T-helper 17 cell (primary cell): ENCODE measurements around the gene CAMSAP2. TPM values are rescaled to one million over a fixed set of nuclear protein-coding genes. Genes with fewer than 3 reads are reported as not detected.
"Not testable (repeated sequence)": the region's sequence is repeated elsewhere in the genome, so short reads cannot be mapped to it uniquely, and the experiment has no call there.

Experiments
- ATAC-seq: fragments of 150-1000 bp; cut with Tn5 transposase; 2 replicates; pipeline ENCODE4 v1.10.0; 2021; ENCODE audit warnings: mild to moderate bottlenecking, moderate library complexity
- DNase-seq, 3 donors: peaks; one replicate each; pipeline versions ENCODE4 v3.0.0 to v3.0.0-alpha.2; 2020 to 2021
- H3K9me3 ChIP-seq: one replicate; pipeline ENCODE4 v1.7.0; 2013; ENCODE audit warnings: low read length, mild to moderate bottlenecking; ENCODE audit not compliant: control insufficient read depth, poor library complexity, severe bottlenecking
- H3K27ac Mint-ChIP-seq: one replicate; pipeline ENCODE4 v1.8.0; 2022; ENCODE audit warnings: mild to moderate bottlenecking, moderate library complexity, mixed read lengths
- H3K27me3 Mint-ChIP-seq: one replicate; pipeline ENCODE4 v1.8.0; 2022; ENCODE audit warnings: mixed read lengths
- H3K36me3 Mint-ChIP-seq: one replicate; pipeline ENCODE4 v1.8.0; 2022; ENCODE audit warnings: low read depth, mixed read lengths
- H3K4me1 Mint-ChIP-seq: one replicate; pipeline ENCODE4 v1.8.0; 2022; ENCODE audit warnings: mild to moderate bottlenecking, mixed read lengths
- H3K4me3 Mint-ChIP-seq: one replicate; pipeline ENCODE4 v1.8.0; 2022; ENCODE audit warnings: mild to moderate bottlenecking, moderate library complexity, mixed read lengths
- total RNA-seq, 4 donors: library from RNA in 2 of 4; stranded (reverse) in 2 of 4; gene quantifications; one replicate each; pipeline ENCODE4 v1.2.3 and lab custom pipeline; 2022 to 2026

Gene CAMSAP2
- total RNA-seq, 2 donors from 2014 or later = 2.8 to 3.1 TPM

- DNase-seq (no peak), ATAC-seq (no peak)
- H3K27me3 Mint-ChIP-seq = no peaks in the 10 kb centered on the region
- H3K36me3 Mint-ChIP-seq = peaks cover 4% of the 10 kb centered on the region
- H3K4me3 Mint-ChIP-seq = no peak overlapping the region
- H3K4me1 Mint-ChIP-seq = no peaks in the 10 kb centered on the region
- no peak overlapping the region for H3K27ac Mint-ChIP-seq
- no peaks in the 10 kb centered on the region for H3K9me3 ChIP-seq
These were observed 70.2 kb downstream of the CAMSAP2 start for GRCh38 chr1:200808846-200809245.

DNA sequence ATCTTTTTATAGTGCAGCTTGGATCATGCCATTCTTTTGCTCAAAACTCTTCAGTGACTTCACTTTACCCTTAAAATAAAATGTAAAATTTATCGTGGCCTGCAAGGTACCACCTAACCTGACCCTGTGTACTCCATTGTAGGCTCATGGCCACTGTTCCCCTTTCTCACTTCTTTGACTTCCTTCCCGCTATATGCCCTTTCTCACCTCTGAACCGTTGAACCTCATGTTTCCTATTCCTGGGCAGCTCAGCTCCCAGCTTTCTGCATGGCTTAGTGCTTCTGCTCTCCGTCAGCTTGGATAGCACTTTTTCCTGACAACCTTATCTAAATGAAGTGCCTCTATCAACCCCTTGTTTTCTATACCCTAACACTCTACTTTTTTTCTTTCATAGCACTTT, 73.0 kb downstream of the CAMSAP2 start:
- no peaks in the 10 kb centered on the region for H3K27me3 Mint-ChIP-seq
- H3K36me3 Mint-ChIP-seq = peaks cover 4% of the 10 kb centered on the region
- ATAC-seq (no peak), DNase-seq (no peak)
- no peaks in the 10 kb centered on the region for H3K4me1 Mint-ChIP-seq
- no peaks in the 10 kb centered on the region for H3K9me3 ChIP-seq
- no peak overlapping the region for H3K27ac Mint-ChIP-seq
- no peak overlapping the region for H3K4me3 Mint-ChIP-seq

DNA sequence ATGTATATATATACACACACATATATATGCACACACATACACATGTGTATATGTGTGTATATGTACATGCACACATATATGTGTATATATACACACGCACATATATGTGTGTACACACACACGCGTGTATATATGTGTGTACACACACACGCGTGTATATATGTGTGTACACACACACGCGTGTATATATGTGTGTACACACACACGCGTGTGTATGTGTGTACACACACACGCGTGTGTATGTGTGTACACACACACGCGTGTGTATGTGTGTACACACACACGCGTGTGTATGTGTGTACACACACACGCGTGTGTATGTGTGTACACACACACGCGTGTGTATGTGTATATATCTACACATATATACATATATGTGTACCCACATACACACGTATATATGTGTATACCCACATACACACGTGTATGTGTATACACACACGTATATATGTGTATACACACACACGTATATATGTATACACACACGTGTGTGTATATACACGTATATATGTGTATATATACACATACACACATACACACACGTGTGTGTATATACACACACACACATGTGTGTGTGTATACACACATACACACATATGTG, 78.0 kb downstream of the CAMSAP2 start:
- not testable (repeated sequence) for H3K9me3 ChIP-seq

GRCh38 chr1:200818248-200818647, 79.6 kb downstream of the CAMSAP2 start:
- Mint-ChIP-seq H3K27me3 (no peaks in the 10 kb centered on the region), H3K36me3 (peaks cover 2% of the 10 kb centered on the region), H3K4me3 (no peak overlapping the region), H3K27ac (no peak overlapping the region), H3K4me1 (peaks cover 2% of the 10 kb centered on the region)
- no peak for ATAC-seq
- H3K9me3 ChIP-seq = no peaks in the 10 kb centered on the region
- DNase-seq = no peak

More for the DNA sequence above, 78.0 kb downstream of the CAMSAP2 start:
- not testable (repeated sequence) for DNase-seq, H3K27ac Mint-ChIP-seq, H3K4me1 Mint-ChIP-seq, ATAC-seq, H3K27me3 Mint-ChIP-seq, H3K36me3 Mint-ChIP-seq, H3K4me3 Mint-ChIP-seq

- no peak overlapping the region for H3K4me3 Mint-ChIP-seq
- peaks cover 5% of the 10 kb centered on the region for H3K27me3 Mint-ChIP-seq
- H3K9me3 ChIP-seq = no peaks in the 10 kb centered on the region
- peaks cover 4% of the 10 kb centered on the region for H3K4me1 Mint-ChIP-seq
- no peak for DNase-seq
- no peak overlapping the region for H3K27ac Mint-ChIP-seq
- ATAC-seq = no peak
- H3K36me3 Mint-ChIP-seq = peaks cover 5% of the 10 kb centered on the region
These were observed 81.0 kb downstream of the CAMSAP2 start for GRCh38 chr1:200819726-200820125.

DNA sequence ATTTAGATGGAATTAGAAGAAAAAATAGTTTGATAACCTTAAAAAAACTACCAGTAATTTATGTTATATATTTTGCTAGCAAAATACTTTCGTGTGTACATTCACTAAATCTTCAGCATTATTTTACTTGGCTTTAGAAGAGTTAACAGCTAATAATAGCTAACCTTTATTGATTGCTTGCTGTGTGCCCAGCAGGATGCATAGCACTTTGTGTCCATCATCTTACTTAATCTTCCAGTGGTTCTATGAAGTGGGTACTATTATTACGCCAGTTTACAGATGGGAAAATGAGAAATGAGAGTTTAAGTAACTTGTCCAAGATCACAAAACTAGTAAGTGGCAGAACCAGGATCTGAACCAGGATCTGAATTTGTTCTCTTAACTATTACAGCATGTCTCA, 92.4 kb downstream of the CAMSAP2 start:
- H3K4me3 Mint-ChIP-seq = no peak overlapping the region
- DNase-seq (no peak), ATAC-seq (no peak)
- H3K27me3 Mint-ChIP-seq = no peaks in the 10 kb centered on the region
- no peaks in the 10 kb centered on the region for H3K9me3 ChIP-seq
- no peaks in the 10 kb centered on the region for H3K36me3 Mint-ChIP-seq
- H3K27ac Mint-ChIP-seq = no peak overlapping the region
- H3K4me1 Mint-ChIP-seq = peaks cover 4% of the 10 kb centered on the region

- H3K27ac Mint-ChIP-seq = no peak overlapping the region
- H3K4me1 Mint-ChIP-seq = peaks cover 8% of the 10 kb centered on the region
- H3K9me3 ChIP-seq = no peaks in the 10 kb centered on the region
- no peak overlapping the region for H3K4me3 Mint-ChIP-seq
- ATAC-seq (no peak), DNase-seq (no peak)
- H3K27me3 Mint-ChIP-seq = no peaks in the 10 kb centered on the region
- peaks cover 3% of the 10 kb centered on the region for H3K36me3 Mint-ChIP-seq
These were observed 95.7 kb downstream of the CAMSAP2 start for GRCh38 chr1:200834383-200834782.

DNA sequence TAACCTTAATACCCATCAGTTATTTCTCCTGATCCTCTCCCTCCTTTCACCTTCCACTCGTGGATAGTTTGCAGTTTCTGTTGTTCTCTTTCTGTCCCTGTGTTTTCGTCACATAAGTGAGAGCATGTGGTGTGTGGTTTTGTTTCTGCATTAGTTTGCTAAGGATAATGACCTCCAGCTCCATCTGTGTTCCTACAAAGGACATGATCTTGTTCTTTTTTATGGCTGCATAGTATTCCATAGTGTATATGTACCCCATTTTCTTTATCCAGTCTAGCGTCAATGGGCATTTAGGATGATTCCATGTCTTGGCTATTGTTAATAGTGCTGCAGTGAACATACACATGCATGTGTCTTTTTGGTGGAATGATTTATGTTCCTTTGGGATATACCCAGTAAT, 97.5 kb downstream of the CAMSAP2 start:
- Mint-ChIP-seq H3K27me3 (no peaks in the 10 kb centered on the region), H3K4me3 (no peak overlapping the region), H3K4me1 (peaks cover 11% of the 10 kb centered on the region), H3K36me3 (peaks cover 3% of the 10 kb centered on the region), H3K27ac (no peak overlapping the region)
- ATAC-seq = no peak
- no peaks in the 10 kb centered on the region for H3K9me3 ChIP-seq
- DNase-seq = no peak

GRCh38 chr1:200837931-200838571, 99.4 kb downstream of the CAMSAP2 start:
- Mint-ChIP-seq H3K27me3 (no peaks in the 10 kb centered on the region), H3K36me3 (peaks cover 5% of the 10 kb centered on the region), H3K27ac (peak overlapping the region; percentile 77), H3K4me1 (peaks cover 11% of the 10 kb centered on the region), H3K4me3 (no peak overlapping the region)
- ATAC-seq (no peak), DNase-seq (no peak)
- H3K9me3 ChIP-seq = no peaks in the 10 kb centered on the region

DNA sequence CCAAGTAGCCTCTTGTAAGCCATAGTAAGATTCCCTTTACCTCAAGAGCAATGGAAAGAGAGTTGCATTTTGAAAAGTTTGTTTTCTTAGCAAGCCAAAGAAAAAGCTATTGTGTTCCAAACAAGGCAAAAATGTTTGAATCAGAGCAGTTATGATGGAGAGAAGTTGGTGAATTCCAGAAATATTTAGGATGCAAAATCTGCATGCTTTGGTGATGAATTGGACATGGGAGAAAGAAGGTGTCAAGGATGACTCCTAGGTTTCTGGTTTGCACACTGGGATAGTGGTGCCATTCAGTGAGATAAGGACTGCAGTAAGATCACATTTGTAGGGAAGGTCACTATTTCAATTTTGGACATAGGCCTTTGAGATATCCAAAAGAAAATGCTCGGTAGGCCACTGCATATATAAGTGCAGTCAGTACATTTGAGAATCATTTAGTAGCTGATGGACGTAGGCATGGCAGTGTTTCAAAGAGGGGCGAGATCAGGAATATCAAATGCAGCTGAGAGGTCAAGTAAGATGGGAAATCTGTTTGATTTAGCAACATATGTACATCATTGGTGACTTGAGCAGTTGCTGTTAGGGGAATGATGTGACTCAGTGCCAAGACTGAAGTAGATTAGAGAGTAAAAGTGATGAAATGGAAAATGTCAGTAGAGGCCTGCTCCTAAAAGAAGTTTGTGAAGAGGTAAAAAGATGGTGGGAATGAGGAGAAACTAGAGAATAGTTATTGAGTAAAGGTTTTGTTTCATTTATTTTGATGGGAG, 100.2 kb downstream of the CAMSAP2 start:
- no peak overlapping the region for H3K4me3 Mint-ChIP-seq
- H3K36me3 Mint-ChIP-seq = peaks cover 5% of the 10 kb centered on the region
- peaks cover 11% of the 10 kb centered on the region for H3K4me1 Mint-ChIP-seq

DNA sequence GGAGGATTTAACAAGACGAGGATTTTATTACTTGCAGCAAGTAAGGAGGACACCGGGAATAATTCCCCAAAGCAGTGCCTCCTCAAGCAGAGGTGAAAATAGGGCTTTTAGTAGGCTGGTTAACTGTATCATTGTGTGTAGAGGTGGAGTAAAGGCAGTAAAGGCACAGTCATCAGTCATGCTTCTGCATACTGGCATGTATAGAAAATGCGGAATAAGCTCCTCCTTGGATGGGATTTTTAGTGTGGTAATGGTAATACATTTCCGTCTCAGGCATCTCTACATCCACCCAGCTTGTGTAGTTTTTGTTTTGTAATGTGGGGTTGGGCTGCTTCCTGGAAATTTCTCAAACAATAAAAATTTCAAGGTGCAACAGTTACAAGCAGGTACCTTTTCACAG, 106.7 kb downstream of the CAMSAP2 start:
- no peak overlapping the region for H3K27ac Mint-ChIP-seq
- peaks cover 2% of the 10 kb centered on the region for H3K36me3 Mint-ChIP-seq
- no peak for DNase-seq
- no peaks in the 10 kb centered on the region for H3K9me3 ChIP-seq
- no peak for ATAC-seq
- H3K4me1 Mint-ChIP-seq = peaks cover 5% of the 10 kb centered on the region
- no peaks in the 10 kb centered on the region for H3K27me3 Mint-ChIP-seq
- H3K4me3 Mint-ChIP-seq = no peak overlapping the region

More for the DNA sequence above, 100.2 kb downstream of the CAMSAP2 start:
- Mint-ChIP-seq H3K27ac (peak overlapping the region; percentile 77), H3K27me3 (no peaks in the 10 kb centered on the region)
- ATAC-seq (no peak), DNase-seq (no peak)
- H3K9me3 ChIP-seq = no peaks in the 10 kb centered on the region

DNA sequence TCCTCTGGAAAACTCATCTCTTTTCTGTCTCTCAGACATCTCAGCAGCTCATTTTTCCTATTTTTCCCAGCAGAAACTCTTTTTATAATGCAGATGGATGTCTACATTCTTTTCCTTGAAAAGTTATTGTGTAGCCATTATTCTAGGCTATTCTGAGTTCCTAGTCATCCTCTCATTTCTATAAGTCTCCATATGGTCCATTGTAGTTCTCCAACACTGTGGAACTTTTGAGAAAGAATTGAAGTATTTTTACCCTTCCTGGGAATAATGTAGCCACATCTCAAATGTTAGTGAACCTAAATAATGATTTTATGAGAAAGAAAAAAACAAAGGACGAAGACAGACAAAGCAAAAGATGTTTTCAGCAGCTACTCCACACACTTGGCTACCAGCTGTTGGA, 107.7 kb downstream of the CAMSAP2 start:
- H3K4me1 Mint-ChIP-seq = peaks cover 7% of the 10 kb centered on the region
- H3K9me3 ChIP-seq = no peaks in the 10 kb centered on the region
- no peak overlapping the region for H3K27ac Mint-ChIP-seq
- H3K36me3 Mint-ChIP-seq = peaks cover 2% of the 10 kb centered on the region
- H3K4me3 Mint-ChIP-seq = no peak overlapping the region
- DNase-seq (no peak), ATAC-seq (no peak)
- H3K27me3 Mint-ChIP-seq = no peaks in the 10 kb centered on the region

DNA sequence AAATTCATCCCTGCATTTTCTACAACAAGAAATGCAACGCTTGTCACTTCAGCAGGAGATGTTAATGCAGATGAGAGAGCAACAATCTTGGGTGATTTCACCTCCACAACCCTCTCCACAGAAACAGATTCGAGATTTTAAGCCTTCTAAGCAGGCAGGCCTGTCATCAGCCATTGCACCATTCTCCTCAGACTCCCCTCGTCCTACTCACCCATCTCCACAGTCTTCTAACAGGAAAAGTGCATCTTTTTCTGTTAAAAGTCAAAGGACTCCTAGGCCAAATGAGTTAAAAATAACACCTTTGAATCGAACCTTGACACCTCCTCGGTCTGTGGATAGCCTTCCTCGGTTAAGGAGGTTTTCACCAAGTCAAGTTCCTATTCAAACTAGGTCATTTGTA, 110.7 kb downstream of the CAMSAP2 start:
- Mint-ChIP-seq H3K36me3 (peaks cover 3% of the 10 kb centered on the region), H3K27ac (no peak overlapping the region), H3K4me3 (no peak overlapping the region), H3K27me3 (no peaks in the 10 kb centered on the region), H3K4me1 (peaks cover 10% of the 10 kb centered on the region)
- no peak for DNase-seq
- no peak for ATAC-seq
- H3K9me3 ChIP-seq = no peaks in the 10 kb centered on the region
